GM20000 (cell line): ENCODE measurements around the gene STK32A.

Experiments used
- DNase-seq: peaks from one replicate; pipeline ENCODE4 v3.0.0; 2012; ENCODE audit warnings: low spot score
- CTCF ChIP-seq: IDR thresholded peaks from 2 replicates; pipeline ENCODE4 v1.5.1; 2012; ENCODE audit warnings: mild to moderate bottlenecking, control low read depth; ENCODE audit errors: extremely low read depth, missing control alignments

The STK32A gene

GRCh38 chr5:147344861-147345260 is 110.0 kb downstream of the STK32A start:
- no peak for DNase-seq
- no peak for TF ChIP-seq CTCF

GRCh38 chr5:147346006-147346561 is 111.3 kb downstream of the STK32A start:
- DNase-seq: no peak

GRCh38 chr5:147348046-147348445 is 113.2 kb downstream of the STK32A start:
- no peak for DNase-seq
- TF ChIP-seq CTCF: no peak

More at GRCh38 chr5:147346006-147346561, 111.3 kb downstream of the STK32A start:
- TF ChIP-seq CTCF: no peak

- no peak for DNase-seq
- no peak for TF ChIP-seq CTCF
Observed at GRCh38 chr5:147348451-147348850, 113.6 kb downstream of the STK32A start.

GRCh38 chr5:147349241-147349640 is 114.4 kb downstream of the STK32A start:
- no peak for TF ChIP-seq CTCF

GRCh38 chr5:147359101-147359500 is 124.3 kb downstream of the STK32A start:
- TF ChIP-seq CTCF: no peak
- DNase-seq: no peak

More at GRCh38 chr5:147349241-147349640, 114.4 kb downstream of the STK32A start:
- no peak for DNase-seq

- TF ChIP-seq CTCF: no peak
- DNase-seq: no peak
Observed at GRCh38 chr5:147359581-147359980, 124.8 kb downstream of the STK32A start.
